Measurements from ENCODE around the gene DUSP10.

Gene DUSP10

DNA sequence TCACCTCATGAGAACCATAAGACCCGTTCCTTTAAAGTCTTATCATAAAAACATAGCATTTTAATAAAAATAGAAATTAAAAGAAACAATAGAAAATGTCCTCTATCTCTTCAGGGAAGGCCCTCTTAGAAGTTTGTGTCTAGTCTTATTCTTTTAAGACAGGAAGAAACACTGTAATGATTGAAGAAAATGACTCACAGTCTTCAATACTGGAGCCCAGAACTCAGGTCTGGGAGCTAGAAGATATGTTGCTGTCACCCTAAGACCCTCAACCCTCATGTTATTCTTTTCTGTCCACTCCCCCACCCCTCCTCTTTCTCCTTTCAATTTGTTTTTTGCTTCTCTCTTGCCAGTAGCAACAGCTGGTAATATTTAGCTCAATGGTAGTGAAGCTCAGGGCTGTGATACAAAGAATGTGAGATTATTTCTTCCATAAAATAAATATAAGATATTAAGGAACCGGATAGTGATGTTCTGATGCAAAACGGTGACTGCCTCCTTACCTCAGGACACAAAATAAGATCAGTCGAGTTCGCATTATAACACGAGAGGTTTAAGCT lies 12.0 kb downstream of the DUSP10 start:
- Histone ChIP-seq H3K4me3 (ENCODE audit: low read depth, low read length) (no peak overlapping the region; the same call in 1 of the 2 replicates), H3K36me3 (ENCODE audit: insufficient read depth, low read length) (peaks cover 7% of the 10 kb centered on the region), H2AFZ (ENCODE audit: low read length, unreplicated experiment) (no peak overlapping the region), H3K4me1 (ENCODE audit: control insufficient read depth, insufficient read depth, low read length, unreplicated experiment) (peaks cover 35% of the 10 kb centered on the region), H3K27me3 (ENCODE audit: insufficient read depth, low read length) (no peaks in the 10 kb centered on the region), H3K27ac (ENCODE audit: low read depth, low read length) (0 out of 2 replicates have a peak overlapping the region, but pooled peaks have one; percentile 22), H3K79me2 (ENCODE audit: control insufficient read depth, insufficient read depth, low read length, unreplicated experiment) (peaks cover 59% of the 10 kb centered on the region)

DNA sequence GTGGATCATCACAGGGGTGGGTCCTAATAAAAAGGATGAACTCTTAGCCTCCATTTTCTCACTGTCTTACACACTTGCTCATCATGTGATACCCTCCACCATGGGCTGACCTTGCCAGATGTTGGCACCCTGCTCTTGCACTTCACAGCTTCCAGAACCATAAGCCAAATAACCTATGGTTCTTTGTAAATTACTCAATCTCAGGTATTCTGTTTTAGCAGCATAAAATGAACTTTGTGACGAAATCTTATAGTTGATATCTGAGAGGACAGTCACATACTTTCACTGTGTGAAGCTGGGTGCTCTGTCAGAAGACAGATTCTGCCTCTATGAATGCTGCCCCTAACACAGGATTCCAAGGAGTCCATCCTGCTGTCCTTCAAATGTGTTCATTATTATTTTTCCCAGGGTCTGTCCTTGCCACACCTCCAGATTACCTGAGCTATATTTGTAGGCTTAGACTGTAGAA lies 13.8 kb downstream of the DUSP10 start:
- H3K36me3 ChIP-seq (ENCODE audit: insufficient read depth, low read length) = peaks cover 22% of the 10 kb centered on the region

DNA sequence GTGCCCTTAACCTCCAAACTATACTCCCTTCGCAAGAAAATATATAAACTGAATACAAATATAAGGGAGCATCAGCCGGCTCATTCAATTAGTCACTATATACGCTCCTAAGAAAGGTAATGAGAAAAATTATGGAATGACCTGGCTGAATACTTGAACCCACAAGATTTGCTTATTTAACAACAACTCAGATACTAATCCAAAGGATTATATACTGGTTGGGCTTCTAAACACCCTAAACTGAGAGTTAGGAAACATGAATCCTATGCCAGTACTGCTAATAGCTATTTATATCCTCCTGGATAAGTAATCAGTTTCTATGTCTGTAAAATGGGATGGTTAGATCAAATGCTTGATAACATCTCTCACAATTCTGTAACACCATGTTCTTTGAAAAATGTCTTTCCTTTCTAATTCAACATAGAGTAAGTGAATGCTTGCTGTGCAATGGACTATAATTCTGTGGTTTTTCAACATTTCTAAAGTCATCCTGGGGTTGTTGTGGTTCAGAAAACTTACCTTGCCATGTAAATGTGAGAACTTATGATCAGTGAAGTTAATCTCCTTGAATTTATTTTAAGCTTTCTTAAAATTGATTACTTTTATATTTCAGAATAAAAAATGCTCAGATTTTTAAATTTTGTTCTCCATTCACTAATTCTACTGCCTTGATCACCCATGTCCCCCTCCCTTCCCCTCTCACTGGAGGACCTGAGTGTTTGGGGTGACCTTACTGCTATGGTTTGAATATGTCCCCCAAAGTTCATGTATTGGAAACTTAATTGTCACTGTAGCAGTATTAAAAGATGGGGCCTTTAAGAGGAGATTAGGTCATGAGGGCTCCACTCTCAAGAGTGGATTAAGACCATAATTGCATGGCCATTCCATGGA lies 14.5 kb downstream of the DUSP10 start:
- H3K27ac ChIP-seq (ENCODE audit: low read depth, low read length) = peak overlapping the region; percentile 84; the same call in 1 of the 2 replicates
- peaks cover 59% of the 10 kb centered on the region for H3K79me2 ChIP-seq (ENCODE audit: control insufficient read depth, insufficient read depth, low read length, unreplicated experiment)
- H3K4me3 ChIP-seq (ENCODE audit: low read depth, low read length) = no peak overlapping the region

More for the DNA sequence above, 13.8 kb downstream of the DUSP10 start:
- peaks cover 40% of the 10 kb centered on the region for H3K4me1 ChIP-seq (ENCODE audit: control insufficient read depth, insufficient read depth, low read length, unreplicated experiment)
- H3K4me3 ChIP-seq (ENCODE audit: low read depth, low read length) = no peak overlapping the region
- H2AFZ ChIP-seq (ENCODE audit: low read length, unreplicated experiment) = no peak overlapping the region
- peaks cover 60% of the 10 kb centered on the region for H3K79me2 ChIP-seq (ENCODE audit: control insufficient read depth, insufficient read depth, low read length, unreplicated experiment)
- no peaks in the 10 kb centered on the region for H3K27me3 ChIP-seq (ENCODE audit: insufficient read depth, low read length)
- H3K27ac ChIP-seq (ENCODE audit: low read depth, low read length) = no peak overlapping the region

DNA sequence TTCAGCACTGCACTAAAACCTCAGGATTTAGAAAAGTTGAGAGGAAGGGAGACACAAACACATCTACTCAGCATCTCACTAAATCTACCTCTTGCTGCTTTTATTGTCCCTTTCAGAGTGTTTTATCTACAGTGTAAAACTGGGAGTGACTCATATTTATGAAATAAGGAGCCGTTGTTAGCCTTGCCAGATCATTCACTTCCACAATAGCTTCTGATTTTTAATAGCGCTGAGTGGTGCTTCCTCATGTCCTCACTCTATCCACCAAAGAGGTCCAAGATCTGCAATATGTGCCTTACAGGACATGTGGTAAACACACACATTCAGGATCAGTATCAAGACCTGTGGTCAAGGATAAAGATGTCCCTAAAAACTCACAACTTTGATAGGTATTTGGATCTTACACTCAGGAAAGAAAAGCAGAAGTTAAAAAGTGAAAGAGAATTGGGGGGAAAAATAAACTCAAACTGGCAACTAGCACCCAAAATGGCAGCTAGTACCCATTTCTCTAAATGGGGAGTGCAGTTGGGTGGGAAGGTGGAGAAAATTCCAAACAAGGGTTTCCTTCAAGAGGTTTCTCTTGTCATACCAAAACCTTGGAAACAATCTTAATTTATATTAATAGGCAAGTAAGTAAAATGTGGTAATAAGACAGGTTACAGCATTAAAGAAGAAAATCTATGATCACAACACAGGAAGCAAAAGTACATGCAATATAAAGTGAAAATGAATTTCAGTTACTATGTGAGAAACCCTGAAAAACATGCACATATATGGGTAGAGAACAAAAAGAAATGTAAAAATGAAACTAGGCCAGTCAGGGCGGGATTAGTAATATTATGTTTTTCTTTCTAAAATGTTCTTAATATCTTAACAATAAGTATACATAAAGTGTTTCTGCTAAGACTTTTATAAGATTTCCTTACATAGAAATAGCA lies 15.9 kb downstream of the DUSP10 start:
- Histone ChIP-seq H3K79me2 (ENCODE audit: control insufficient read depth, insufficient read depth, low read length, unreplicated experiment) (peaks cover 61% of the 10 kb centered on the region), H3K4me1 (ENCODE audit: control insufficient read depth, insufficient read depth, low read length, unreplicated experiment) (peaks cover 41% of the 10 kb centered on the region), H3K36me3 (ENCODE audit: insufficient read depth, low read length) (peaks cover 36% of the 10 kb centered on the region), H3K4me3 (ENCODE audit: low read depth, low read length) (peak overlapping the region; percentile 49), H3K27ac (ENCODE audit: low read depth, low read length) (peak overlapping the region; percentile 84), H3K27me3 (ENCODE audit: insufficient read depth, low read length) (no peaks in the 10 kb centered on the region), H2AFZ (ENCODE audit: low read length, unreplicated experiment) (peak overlapping the region; percentile 85)

More for the DNA sequence above, 14.5 kb downstream of the DUSP10 start:
- Histone ChIP-seq H2AFZ (ENCODE audit: low read length, unreplicated experiment) (no peak overlapping the region), H3K4me1 (ENCODE audit: control insufficient read depth, insufficient read depth, low read length, unreplicated experiment) (peaks cover 40% of the 10 kb centered on the region), H3K27me3 (ENCODE audit: insufficient read depth, low read length) (no peaks in the 10 kb centered on the region), H3K36me3 (ENCODE audit: insufficient read depth, low read length) (peaks cover 28% of the 10 kb centered on the region)

DNA sequence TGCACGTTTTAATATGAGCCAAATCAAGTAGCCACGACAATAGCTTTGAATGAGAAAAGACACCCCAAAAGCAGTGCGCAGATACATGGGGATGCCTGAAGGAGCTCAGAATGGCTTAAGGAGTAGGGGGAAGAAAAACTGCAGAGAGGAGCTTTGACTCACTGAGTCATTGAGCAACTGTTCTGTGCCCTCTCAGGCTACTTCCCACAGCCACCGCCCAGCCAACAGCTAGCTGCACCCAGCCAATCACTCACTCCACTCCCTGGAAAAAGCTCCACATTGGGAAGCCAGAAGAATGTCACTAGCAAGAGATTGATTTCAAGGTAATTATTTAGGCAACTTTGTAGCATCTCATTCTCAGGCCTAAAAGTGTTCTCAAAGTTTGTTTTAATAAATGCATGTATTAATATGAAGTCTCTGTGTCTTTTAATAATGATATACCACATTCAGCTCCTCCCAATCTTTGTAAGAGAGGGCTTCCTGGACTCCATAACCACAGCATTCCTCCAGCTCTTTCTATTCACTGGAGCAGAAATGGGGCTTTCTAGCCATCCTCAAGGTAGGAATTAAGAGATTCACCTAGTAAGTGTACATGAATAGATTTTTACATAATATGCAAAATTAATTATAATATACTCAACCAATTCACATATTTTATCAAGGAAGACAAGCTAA lies 16.8 kb downstream of the DUSP10 start:
- Histone ChIP-seq H3K4me3 (ENCODE audit: low read depth, low read length) (peak overlapping the region; percentile 49), H3K27ac (ENCODE audit: low read depth, low read length) (peak overlapping the region; percentile 84), H3K27me3 (ENCODE audit: insufficient read depth, low read length) (no peaks in the 10 kb centered on the region), H3K4me1 (ENCODE audit: control insufficient read depth, insufficient read depth, low read length, unreplicated experiment) (peaks cover 46% of the 10 kb centered on the region), H2AFZ (ENCODE audit: low read length, unreplicated experiment) (no peak overlapping the region), H3K36me3 (ENCODE audit: insufficient read depth, low read length) (peaks cover 37% of the 10 kb centered on the region), H3K79me2 (ENCODE audit: control insufficient read depth, insufficient read depth, low read length, unreplicated experiment) (peaks cover 65% of the 10 kb centered on the region)

DNA sequence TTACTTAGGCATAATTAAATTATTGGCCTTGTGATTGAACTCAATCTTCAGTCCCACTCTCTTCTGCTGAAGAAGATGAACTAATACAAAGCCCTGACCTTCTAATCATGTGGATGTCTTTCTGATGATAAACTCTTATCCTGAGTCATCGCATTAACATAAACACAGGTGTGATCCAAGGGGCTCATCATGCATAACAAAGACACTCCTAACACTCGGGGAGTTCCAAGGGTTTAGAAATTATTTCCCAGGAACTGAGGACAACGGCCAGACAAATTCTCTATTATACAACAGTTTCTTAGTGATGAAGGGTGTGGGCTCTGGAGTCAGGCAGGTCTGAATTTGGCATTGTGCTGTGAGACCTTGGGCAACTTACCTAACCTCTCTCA lies 18.0 kb downstream of the DUSP10 start:
- Histone ChIP-seq H3K36me3 (ENCODE audit: insufficient read depth, low read length) (peaks cover 37% of the 10 kb centered on the region), H3K27me3 (ENCODE audit: insufficient read depth, low read length) (no peaks in the 10 kb centered on the region), H3K79me2 (ENCODE audit: control insufficient read depth, insufficient read depth, low read length, unreplicated experiment) (peaks cover 65% of the 10 kb centered on the region), H3K27ac (ENCODE audit: low read depth, low read length) (no peak overlapping the region), H3K4me3 (ENCODE audit: low read depth, low read length) (no peak overlapping the region; the same call in 1 of the 2 replicates), H3K4me1 (ENCODE audit: control insufficient read depth, insufficient read depth, low read length, unreplicated experiment) (peaks cover 51% of the 10 kb centered on the region), H2AFZ (ENCODE audit: low read length, unreplicated experiment) (no peak overlapping the region)

DNA sequence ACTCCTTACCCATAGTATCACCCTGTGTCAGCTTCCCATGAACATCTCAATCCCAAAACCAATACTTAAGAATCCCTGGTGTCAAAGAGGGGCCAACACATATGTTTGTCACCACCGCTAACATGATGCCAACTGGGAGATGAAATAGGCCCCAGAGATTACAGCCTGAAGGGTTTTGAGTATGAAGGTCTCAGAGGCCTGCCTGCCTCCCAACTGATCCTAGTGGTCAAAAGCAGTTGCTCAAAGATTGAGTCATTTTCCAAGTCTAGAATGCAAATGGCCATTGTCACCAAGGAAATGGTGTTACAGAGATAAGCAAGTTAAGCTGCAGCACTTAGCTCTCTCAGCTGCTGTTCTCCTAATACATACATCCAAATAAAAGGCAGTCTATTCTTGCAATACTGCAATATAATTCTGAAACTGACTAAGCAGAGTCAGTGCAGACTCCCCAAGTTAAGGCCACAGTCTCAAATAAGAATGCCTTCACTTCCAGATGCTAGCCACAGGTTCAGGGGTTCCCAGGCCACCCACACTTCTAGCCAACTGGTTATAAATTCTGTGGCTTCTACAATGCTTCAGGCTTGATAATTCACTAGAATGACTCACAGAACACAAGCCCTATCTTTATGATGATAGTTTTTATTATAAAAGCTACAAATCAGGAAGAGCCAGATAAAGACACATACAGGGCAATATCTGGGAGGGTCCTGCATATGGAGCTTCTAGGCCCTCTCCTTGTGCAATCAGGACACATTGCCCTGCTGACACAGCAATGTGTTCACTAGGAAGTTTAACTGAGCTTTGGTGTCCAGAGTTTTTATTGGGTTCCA lies 18.7 kb downstream of the DUSP10 start:
- Histone ChIP-seq H2AFZ (ENCODE audit: low read length, unreplicated experiment) (no peak overlapping the region), H3K4me1 (ENCODE audit: control insufficient read depth, insufficient read depth, low read length, unreplicated experiment) (peaks cover 51% of the 10 kb centered on the region), H3K27me3 (ENCODE audit: insufficient read depth, low read length) (no peaks in the 10 kb centered on the region), H3K4me3 (ENCODE audit: low read depth, low read length) (no peak overlapping the region), H3K79me2 (ENCODE audit: control insufficient read depth, insufficient read depth, low read length, unreplicated experiment) (peaks cover 60% of the 10 kb centered on the region), H3K36me3 (ENCODE audit: insufficient read depth, low read length) (peaks cover 36% of the 10 kb centered on the region), H3K27ac (ENCODE audit: low read depth, low read length) (no peak overlapping the region)

DNA sequence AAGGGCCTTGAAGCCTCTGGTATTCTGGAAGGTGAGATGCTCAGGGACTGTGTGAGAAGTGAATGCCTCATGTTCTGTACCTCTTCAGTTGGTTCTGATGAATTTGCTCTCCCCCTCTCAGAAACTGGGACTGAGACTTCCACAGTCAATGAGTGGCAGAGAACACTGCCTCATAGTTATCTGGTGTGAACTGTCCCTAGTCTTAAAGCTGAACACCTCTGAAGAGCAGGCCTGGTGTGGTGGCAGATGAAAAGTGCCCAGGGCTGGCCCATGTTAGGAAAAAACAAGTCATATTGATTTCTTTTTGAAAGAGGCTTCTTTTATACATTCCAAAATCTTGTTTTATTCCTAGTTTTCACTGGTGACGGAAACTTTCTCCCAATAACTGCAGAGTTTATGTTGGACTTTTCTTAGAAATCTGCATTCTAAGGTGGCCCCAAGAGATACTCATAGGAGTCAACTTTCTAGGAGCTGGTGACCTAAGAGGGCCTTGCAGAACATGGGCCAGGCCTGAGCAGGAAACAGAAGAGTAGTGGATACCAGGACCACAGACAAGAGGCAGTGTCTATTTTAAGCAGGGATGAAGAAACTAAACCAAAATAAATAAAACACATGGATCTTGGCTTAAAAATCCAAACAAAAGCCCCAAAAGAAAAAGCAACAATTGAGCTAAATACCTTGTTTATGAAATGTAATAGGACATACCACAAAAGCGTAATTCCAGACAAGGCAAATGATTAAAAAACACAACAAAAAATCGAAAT lies 19.5 kb downstream of the DUSP10 start:
- no peak overlapping the region for H3K4me3 ChIP-seq (ENCODE audit: low read depth, low read length)
- H3K27ac ChIP-seq (ENCODE audit: low read depth, low read length) = no peak overlapping the region
- peaks cover 56% of the 10 kb centered on the region for H3K4me1 ChIP-seq (ENCODE audit: control insufficient read depth, insufficient read depth, low read length, unreplicated experiment)
- H3K36me3 ChIP-seq (ENCODE audit: insufficient read depth, low read length) = peaks cover 31% of the 10 kb centered on the region
- H2AFZ ChIP-seq (ENCODE audit: low read length, unreplicated experiment) = no peak overlapping the region
- H3K27me3 ChIP-seq (ENCODE audit: insufficient read depth, low read length) = no peaks in the 10 kb centered on the region
- H3K79me2 ChIP-seq (ENCODE audit: control insufficient read depth, insufficient read depth, low read length, unreplicated experiment) = peaks cover 58% of the 10 kb centered on the region

DNA sequence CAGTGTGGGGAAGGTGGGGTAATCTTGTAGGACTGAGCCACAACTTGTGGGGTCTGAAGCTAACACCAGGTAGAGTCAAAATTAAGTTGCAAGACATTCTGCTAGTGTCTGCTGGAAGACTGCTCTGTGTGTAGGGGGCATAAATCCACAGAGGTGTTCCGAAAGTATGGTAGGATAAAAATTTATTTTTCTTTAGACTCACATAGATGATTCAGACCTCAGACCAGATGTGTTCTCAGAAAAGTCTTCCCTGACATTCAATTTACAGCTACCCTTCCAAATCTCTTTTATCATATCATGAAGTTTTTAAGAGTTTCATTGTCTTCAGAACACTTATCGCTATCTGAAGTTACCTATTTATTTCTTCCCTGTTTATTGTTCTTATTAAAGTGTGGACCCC lies 21.3 kb downstream of the DUSP10 start:
- peak overlapping the region; percentile 71; the same call in 1 of the 2 replicates for H3K27ac ChIP-seq (ENCODE audit: low read depth, low read length)
- peaks cover 64% of the 10 kb centered on the region for H3K79me2 ChIP-seq (ENCODE audit: control insufficient read depth, insufficient read depth, low read length, unreplicated experiment)
- no peaks in the 10 kb centered on the region for H3K27me3 ChIP-seq (ENCODE audit: insufficient read depth, low read length)
- H3K4me3 ChIP-seq (ENCODE audit: low read depth, low read length) = no peak overlapping the region
- peaks cover 31% of the 10 kb centered on the region for H3K36me3 ChIP-seq (ENCODE audit: insufficient read depth, low read length)
- H3K4me1 ChIP-seq (ENCODE audit: control insufficient read depth, insufficient read depth, low read length, unreplicated experiment) = peaks cover 67% of the 10 kb centered on the region
- H2AFZ ChIP-seq (ENCODE audit: low read length, unreplicated experiment) = no peak overlapping the region

All from ACC112 (cell line).